Nephron progenitor cell (in vitro differentiated cells): ENCODE results near the gene ATIC.
"Not testable (repeated sequence)": the region's sequence is repeated elsewhere in the genome, so short reads cannot be mapped to it uniquely, and the experiment has no call there.

Experiments used
- DNase-seq: peaks from one replicate; pipeline ENCODE4 v3.0.0; 2021
- H3K27ac Mint-ChIP-seq: 2 replicates; pipeline ENCODE4 v1.8.0; 2021; ENCODE audit warnings: mild to moderate bottlenecking, moderate library complexity, mixed read lengths
- H3K27me3 Mint-ChIP-seq: 2 replicates; pipeline ENCODE4 v1.8.0; 2021; ENCODE audit warnings: mild to moderate bottlenecking, low read depth, mixed read lengths; ENCODE audit not compliant: poor library complexity
- H3K36me3 Mint-ChIP-seq: 2 replicates; pipeline ENCODE4 v1.8.0; 2021; ENCODE audit warnings: low read depth, mixed read lengths
- H3K4me1 Mint-ChIP-seq: 2 replicates; pipeline ENCODE4 v1.8.0; 2021; ENCODE audit warnings: mixed read lengths
- H3K4me3 Mint-ChIP-seq: 2 replicates; pipeline ENCODE4 v1.8.0; 2021; ENCODE audit warnings: mild to moderate bottlenecking, moderate library complexity, mixed read lengths
- H3K9me3 Mint-ChIP-seq: 2 replicates; pipeline ENCODE4 v1.8.0; 2021; ENCODE audit warnings: mild to moderate bottlenecking, moderate library complexity, mixed read lengths
- TF ChIP-seq, protein P1 (sequence below): fragments of 200-600 bp; sonication (generic); IDR thresholded peaks from 2 replicates; pipeline ENCODE4 v1.5.0; 2021; ENCODE audit warnings: antibody characterized with exemption

Gene ATIC

DNA sequence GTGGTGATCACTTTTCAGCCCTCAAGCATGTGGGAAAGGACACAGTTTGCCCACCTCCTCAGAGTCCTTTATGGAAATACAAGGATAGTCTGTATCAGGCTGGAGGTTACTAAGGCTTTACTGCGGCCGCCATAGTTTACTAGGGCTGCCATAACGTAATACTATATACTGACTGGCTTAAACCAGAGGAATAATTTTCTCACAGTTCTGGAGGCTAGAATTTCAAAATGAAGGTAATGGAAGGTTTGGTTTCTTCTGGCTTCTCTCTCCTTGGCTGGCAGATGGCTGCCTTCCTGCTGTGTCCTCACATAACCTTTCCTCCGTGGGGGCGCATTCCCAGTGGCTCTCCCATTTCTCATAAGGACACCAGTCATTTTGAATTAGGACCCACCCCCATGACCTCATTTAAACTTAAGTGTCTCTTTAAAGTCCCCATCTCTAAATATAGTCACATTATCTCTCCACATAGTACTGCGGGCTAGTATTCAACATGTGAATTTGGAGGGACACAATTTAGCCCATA is 12.5 kb upstream of the ATIC start:
- Mint-ChIP-seq H3K36me3 (peaks cover 19% of the 10 kb centered on the region), H3K27ac (no peak overlapping the region), H3K27me3 (no peaks in the 10 kb centered on the region), H3K4me1 (peaks cover 4% of the 10 kb centered on the region), H3K9me3 (peaks cover 19% of the 10 kb centered on the region), H3K4me3 (no peak overlapping the region)
- no peak for DNase-seq
- TF ChIP-seq, protein P1, sequence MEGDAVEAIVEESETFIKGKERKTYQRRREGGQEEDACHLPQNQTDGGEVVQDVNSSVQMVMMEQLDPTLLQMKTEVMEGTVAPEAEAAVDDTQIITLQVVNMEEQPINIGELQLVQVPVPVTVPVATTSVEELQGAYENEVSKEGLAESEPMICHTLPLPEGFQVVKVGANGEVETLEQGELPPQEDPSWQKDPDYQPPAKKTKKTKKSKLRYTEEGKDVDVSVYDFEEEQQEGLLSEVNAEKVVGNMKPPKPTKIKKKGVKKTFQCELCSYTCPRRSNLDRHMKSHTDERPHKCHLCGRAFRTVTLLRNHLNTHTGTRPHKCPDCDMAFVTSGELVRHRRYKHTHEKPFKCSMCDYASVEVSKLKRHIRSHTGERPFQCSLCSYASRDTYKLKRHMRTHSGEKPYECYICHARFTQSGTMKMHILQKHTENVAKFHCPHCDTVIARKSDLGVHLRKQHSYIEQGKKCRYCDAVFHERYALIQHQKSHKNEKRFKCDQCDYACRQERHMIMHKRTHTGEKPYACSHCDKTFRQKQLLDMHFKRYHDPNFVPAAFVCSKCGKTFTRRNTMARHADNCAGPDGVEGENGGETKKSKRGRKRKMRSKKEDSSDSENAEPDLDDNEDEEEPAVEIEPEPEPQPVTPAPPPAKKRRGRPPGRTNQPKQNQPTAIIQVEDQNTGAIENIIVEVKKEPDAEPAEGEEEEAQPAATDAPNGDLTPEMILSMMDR: no peak

DNA sequence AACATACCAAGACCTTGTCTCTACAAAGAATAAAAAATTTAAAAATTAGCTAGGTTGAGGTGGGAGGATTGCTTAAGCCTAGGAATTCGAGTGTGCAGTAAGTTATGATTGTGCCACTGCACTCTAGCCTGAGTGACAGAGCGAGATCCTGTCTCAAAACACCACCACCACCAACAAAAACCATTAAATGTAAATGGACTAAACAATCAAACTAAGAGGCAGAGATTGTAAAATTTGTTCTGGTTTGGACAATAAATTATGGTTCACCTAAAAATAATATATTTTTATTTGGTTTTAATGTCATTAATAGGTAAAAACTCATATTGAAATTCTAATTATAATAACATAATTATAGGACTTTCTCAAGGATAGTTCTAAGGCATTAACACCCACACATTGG is 9.9 kb upstream of the ATIC start:
- TF ChIP-seq, protein P1: no peak
- Mint-ChIP-seq H3K27me3 (peaks cover 6% of the 10 kb centered on the region), H3K4me3 (no peak overlapping the region), H3K36me3 (peaks cover 25% of the 10 kb centered on the region), H3K27ac (no peak overlapping the region), H3K9me3 (peaks cover 16% of the 10 kb centered on the region), H3K4me1 (peaks cover 4% of the 10 kb centered on the region)
- DNase-seq: no peak

- peaks cover 31% of the 10 kb centered on the region for H3K36me3 Mint-ChIP-seq
- H3K9me3 Mint-ChIP-seq: peaks cover 14% of the 10 kb centered on the region
- peaks cover 21% of the 10 kb centered on the region for H3K4me1 Mint-ChIP-seq
- not testable (repeated sequence) for H3K27ac Mint-ChIP-seq, DNase-seq, H3K27me3 Mint-ChIP-seq
- peak overlapping the region; percentile 85 for H3K4me3 Mint-ChIP-seq
Observed at GRCh38 chr2:215311259-215311624, 617 bp upstream of the ATIC start.

DNA sequence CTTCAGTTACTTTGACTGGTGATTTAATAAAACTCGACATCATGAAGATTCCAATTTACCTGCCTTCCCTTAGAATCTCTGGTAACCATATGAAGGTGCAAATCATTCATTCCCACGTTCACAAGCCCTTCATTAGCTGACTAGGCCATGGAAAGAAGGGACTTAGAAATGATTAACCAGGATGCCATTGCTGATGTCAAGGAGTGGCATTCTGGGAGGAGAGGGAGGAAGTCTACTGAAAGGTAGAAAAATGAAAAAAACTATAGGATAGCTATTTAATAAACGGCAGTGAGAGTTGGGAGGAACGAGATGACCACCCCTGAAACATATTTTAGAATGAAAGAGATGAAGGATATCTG is 1.4 kb downstream of the ATIC start:
- peak overlapping the region; percentile 29 for H3K27ac Mint-ChIP-seq
- TF ChIP-seq, protein P1: no peak
- H3K4me3 Mint-ChIP-seq: peak overlapping the region; percentile 88
- peaks cover 14% of the 10 kb centered on the region for H3K9me3 Mint-ChIP-seq
- no peak for DNase-seq
- H3K36me3 Mint-ChIP-seq: peaks cover 48% of the 10 kb centered on the region
- H3K27me3 Mint-ChIP-seq: peaks cover 3% of the 10 kb centered on the region
- H3K4me1 Mint-ChIP-seq: peaks cover 21% of the 10 kb centered on the region

- DNase-seq: no peak
- peaks cover 64% of the 10 kb centered on the region for H3K36me3 Mint-ChIP-seq
Observed at GRCh38 chr2:215314896-215315295, 3.0 kb downstream of the ATIC start.

DNA sequence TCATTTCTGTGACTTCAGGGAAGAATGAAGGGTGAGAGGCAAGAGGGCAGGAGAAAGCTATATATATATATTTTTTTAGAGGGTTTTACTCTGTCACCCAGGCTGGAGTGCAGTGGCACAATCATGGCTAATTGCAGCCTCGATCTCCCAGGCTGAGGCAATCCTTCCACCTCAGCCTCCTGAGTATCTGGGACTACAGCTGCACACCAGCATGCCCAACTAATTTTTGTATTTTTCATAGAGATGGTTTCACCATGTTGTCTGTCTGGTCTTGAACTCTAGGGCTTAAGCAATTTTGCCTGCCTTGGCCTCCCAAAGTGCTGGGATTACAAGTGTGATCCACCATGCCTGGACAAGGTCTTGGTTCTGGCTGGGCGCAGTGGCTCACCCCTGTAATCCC is 3.4 kb downstream of the ATIC start:
- H3K4me1 Mint-ChIP-seq: peaks cover 21% of the 10 kb centered on the region
- H3K27ac Mint-ChIP-seq: peak overlapping the region; percentile 10
- peaks cover 69% of the 10 kb centered on the region for H3K36me3 Mint-ChIP-seq

More at GRCh38 chr2:215314896-215315295, 3.0 kb downstream of the ATIC start:
- H3K27me3 Mint-ChIP-seq: no peaks in the 10 kb centered on the region
- TF ChIP-seq, protein P1: no peak
- peaks cover 9% of the 10 kb centered on the region for H3K9me3 Mint-ChIP-seq
- peaks cover 21% of the 10 kb centered on the region for H3K4me1 Mint-ChIP-seq
- H3K27ac Mint-ChIP-seq: peak overlapping the region; percentile 10
- H3K4me3 Mint-ChIP-seq: no peak overlapping the region

More for the DNA sequence above, 3.4 kb downstream of the ATIC start:
- no peak overlapping the region for H3K4me3 Mint-ChIP-seq
- peaks cover 8% of the 10 kb centered on the region for H3K9me3 Mint-ChIP-seq
- H3K27me3 Mint-ChIP-seq: no peaks in the 10 kb centered on the region
- no peak for DNase-seq
- TF ChIP-seq, protein P1: no peak
